Fibroblast of mammary gland (primary cell): Measurements from ENCODE around the gene PAGR1.

Experiments used
- DNase-seq: peaks from one replicate; pipeline ENCODE4 v3.0.0-alpha.2; 2010; ENCODE audit warnings: low read depth
- H3K4me3 ChIP-seq: 2 replicates; pipeline ENCODE4 v1.5.1; 2011; ENCODE audit warnings: low read depth, mild to moderate bottlenecking, low read length, moderate library complexity; ENCODE audit not compliant: control insufficient read depth
- TF ChIP-seq, protein P1 (sequence below): conservative IDR thresholded peaks from 2 replicates; pipeline ENCODE4 v1.5.1; 2011; ENCODE audit warnings: low read depth, low read length, inconsistent platforms; ENCODE audit not compliant: control insufficient read depth, insufficient read depth

The PAGR1 gene

DNA sequence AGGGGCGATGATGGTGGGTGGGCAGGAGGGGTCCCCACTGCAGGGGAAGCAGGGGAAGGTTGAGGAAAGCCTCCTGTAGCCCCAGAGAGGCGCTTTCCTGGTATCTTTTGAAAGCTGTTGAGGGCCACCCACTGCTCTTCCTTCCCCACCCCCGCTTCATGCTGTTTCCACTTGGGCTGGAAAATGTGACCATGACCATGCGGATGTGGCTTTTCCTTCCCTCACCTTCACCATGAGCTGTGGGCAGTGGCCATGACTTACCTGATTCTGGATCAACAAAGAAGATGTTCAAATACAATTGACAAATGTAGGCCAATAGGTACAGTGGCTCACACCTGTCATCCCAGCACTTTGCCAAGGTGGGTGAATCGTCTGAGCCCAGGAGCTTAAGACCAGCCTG is 18.1 kb downstream of the PAGR1 start:
- TF ChIP-seq, protein P1, sequence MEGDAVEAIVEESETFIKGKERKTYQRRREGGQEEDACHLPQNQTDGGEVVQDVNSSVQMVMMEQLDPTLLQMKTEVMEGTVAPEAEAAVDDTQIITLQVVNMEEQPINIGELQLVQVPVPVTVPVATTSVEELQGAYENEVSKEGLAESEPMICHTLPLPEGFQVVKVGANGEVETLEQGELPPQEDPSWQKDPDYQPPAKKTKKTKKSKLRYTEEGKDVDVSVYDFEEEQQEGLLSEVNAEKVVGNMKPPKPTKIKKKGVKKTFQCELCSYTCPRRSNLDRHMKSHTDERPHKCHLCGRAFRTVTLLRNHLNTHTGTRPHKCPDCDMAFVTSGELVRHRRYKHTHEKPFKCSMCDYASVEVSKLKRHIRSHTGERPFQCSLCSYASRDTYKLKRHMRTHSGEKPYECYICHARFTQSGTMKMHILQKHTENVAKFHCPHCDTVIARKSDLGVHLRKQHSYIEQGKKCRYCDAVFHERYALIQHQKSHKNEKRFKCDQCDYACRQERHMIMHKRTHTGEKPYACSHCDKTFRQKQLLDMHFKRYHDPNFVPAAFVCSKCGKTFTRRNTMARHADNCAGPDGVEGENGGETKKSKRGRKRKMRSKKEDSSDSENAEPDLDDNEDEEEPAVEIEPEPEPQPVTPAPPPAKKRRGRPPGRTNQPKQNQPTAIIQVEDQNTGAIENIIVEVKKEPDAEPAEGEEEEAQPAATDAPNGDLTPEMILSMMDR, result no peak
- no peak overlapping the region for H3K4me3 ChIP-seq
- DNase-seq, result no peak

DNA sequence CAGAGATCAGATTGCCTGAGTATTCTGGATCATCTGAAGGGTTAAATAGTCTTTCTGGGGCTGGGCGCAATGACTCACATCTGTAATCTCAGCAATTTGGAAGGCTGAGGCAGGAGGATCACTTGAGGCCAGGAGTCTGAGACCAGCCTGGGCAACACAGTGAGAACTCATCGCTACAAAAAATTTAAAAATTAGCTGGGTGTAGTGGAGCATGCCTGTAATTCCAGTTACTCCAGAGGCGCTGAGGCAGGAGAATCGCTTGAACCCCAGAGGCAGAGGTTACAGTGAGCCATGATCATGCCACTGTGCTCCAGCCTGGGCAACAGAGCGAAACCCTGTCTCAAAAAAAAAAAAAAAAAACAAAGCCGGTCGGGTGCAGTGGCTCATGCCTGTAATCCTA is 20.0 kb downstream of the PAGR1 start:
- DNase-seq, result no peak
- H3K4me3 ChIP-seq, result no peak overlapping the region
- TF ChIP-seq, protein P1, result no peak

DNA sequence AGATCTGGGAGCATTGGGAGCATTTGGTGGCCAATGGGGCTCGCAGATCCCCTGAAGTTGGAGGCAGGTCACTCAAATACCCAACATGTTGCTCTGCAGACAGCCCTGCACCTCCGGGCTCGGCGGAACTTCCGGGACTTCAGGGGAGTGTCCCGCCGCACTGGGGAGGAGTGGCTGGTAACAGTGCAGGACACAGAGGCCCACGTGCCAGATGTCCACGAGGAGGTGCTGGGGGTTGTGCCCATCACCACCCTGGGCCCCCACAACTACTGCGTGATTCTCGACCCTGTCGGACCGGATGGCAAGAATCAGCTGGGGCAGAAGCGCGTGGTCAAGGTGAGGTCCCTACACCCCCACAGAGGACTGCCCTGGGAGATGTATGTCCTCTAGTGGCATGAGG is 20.7 kb downstream of the PAGR1 start:
- no peak for DNase-seq
- no peak overlapping the region for H3K4me3 ChIP-seq
- TF ChIP-seq, protein P1, result no peak

DNA sequence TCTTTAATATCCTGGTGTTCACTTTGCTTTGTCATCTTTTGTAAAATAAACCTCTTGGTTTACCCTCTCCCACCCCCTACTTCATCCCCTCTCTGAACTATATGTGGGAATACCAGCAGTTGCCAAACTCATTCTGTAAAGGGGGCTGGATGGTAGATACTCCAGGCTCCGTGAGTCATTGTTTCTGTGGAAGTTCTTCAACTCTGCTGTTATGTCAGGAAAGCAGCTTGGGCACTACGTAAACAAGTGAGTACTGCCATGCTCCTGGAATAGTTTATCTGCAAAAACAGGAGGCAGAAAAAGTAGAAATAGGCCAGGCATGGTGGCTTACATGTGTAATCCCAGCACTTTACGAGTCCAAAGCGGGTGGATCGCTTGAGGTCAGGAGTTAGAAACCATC is 21.9 kb downstream of the PAGR1 start:
- TF ChIP-seq, protein P1, result no peak
- H3K4me3 ChIP-seq, result no peak overlapping the region
- DNase-seq, result no peak

DNA sequence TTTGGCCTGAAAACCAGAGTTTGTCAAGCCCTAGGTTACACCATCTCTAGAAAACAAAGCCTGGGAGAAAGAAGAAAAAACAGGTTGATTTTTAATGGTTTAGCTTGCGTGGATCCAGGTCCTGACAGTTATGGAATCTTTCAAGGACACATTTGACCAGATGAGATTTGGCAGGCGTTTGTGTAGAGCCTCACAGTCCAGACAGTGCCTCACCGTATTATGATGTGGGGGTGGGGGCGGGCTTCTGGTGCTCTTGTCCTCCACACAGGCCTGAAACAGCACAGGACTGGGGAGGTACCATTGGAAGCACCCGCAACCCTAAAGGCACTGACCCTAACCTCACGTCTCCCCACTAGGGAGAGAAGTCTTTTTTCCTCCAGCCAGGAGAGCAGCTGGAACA is 23.9 kb downstream of the PAGR1 start:
- TF ChIP-seq, protein P1, result no peak
- DNase-seq, result no peak

DNA sequence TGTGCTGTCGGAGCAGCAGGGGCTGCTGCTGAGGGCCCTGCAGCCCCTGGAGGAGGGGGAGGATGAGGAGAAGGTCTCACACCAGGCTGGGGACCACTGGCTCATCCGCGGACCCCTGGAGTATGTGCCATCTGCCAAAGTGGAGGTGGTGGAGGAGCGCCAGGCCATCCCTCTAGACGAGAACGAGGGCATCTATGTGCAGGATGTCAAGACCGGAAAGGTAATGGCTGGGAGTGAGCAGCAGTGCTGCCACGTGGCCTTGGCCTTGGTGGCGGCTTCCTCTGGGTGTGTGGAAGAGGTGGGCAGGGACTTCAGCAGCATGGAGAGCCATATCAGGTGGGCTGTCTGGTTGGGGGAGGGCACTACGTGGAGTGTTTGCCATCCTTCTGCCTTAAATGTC is 24.3 kb downstream of the PAGR1 start:
- TF ChIP-seq, protein P1, result no peak
- H3K4me3 ChIP-seq, result no peak overlapping the region
- no peak for DNase-seq

More for the DNA sequence above, 23.9 kb downstream of the PAGR1 start:
- H3K4me3 ChIP-seq, result no peak overlapping the region

DNA sequence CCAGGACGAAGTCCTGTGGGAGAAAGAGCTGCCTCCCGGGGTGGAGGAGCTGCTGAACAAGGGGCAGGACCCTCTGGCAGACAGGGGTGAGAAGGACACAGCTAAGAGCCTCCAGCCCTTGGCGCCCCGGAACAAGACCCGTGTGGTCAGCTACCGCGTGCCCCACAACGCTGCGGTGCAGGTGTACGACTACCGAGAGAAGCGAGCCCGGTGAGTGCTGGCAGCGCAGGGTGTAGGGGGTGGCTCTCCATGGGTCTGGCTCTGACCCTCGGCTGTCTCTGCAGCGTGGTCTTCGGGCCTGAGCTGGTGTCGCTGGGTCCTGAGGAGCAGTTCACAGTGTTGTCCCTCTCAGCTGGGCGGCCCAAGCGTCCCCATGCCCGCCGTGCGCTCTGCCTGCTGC is 25.7 kb downstream of the PAGR1 start:
- TF ChIP-seq, protein P1, result no peak
- H3K4me3 ChIP-seq, result no peak overlapping the region

More for the DNA sequence above, 25.7 kb downstream of the PAGR1 start:
- no peak for DNase-seq
